HPDE6-E6E7 (cell line): Measurements from ENCODE around the gene LHFPL2.
"Not testable (repeated sequence)": the region's sequence is repeated elsewhere in the genome, so short reads cannot be mapped to it uniquely, and the experiment has no call there.

Source experiments
- DNase-seq: peaks from one replicate; pipeline ENCODE4 v3.0.0; 2011; ENCODE audit warnings: missing footprints; ENCODE audit errors: extremely low spot score

LHFPL2 gene

DNA sequence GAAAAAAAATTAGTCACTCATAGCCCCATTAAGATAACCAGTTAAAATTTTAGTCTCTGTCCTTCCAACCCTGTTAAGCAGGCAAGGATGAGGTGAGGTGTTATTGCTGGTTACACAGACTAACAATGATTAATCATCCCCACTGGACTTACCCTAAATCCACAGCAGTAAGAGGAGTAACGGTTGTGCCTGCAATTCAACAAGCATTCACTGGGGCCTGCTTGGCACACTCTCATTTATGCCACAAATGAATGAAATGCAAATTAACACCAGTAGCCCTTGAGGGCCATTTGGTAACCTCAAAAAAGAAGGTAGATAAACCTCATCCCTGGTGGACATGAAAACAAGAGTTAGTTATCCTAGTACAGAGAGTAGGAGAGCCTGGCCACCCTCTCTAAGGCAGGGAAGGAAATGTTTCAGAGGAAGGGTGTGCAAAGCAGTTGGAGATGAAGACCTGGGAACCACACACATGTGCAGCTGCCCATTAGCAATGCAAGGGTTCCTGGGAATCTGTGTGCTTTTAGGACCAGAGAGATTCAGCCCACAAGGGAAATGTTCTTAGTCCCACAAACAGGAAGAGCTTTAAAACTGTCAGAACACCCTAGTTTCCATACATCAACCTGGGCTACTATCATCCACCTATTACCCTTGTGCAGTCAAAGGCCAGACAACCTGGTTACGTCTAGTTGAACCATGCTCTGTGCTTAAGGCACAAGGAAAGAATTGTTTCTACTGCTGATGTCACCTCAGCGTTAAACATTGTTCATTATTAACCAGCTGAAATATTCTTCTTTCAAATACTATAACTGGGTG, 7.7 kb downstream of the LHFPL2 start:
- no peak for DNase-seq

DNA sequence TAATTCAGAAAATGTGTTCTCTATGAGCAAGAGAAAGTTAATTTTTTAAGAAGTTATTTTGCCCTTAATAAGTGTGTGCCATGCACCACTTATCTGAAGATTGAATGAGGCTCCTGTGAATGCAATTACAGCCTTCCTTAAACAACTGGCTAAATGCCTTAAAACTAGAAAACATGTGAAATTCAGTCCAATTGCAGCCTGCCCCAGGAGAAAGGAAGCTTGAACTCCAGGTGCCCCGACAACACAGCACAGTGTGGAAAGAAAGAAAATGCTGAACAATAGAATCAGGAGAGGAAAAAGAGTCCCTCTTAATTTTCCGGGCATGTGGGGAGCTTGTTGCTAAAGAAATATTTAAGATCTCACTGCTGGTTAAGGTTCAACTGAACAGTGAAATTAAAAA, 8.8 kb downstream of the LHFPL2 start:
- no peak for DNase-seq

DNA sequence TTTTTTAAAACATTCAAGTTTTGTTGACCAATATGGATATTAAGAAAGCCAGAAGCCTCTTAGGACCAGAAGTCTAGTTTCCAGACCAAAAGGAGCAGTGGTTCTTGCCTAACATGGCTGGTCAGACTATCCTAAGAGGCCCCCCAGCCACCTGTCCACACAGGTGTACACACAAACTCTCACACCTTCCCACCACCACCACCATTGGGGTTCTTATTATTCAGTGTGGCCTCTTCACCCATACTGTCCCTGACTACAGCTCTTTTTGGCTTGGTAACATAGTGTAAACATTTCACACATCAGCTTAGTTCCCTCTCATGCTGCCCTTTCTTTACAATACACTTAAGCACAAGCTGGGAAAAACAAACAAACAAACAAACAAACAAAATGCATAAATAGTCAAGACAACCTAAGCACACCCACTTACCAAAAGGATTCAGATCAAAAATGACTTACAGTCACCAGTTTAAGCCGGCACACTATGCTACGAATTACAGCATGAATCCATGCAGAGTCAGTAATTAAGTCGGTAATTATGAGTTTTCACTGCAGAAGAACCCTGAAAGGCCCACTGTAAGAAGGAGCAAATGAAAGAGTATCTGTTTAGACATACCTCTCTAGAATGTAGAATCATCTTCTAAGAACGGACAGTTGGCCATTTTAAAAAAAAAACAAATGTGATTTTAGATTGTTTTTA, 9.5 kb downstream of the LHFPL2 start:
- DNase-seq: no peak

DNA sequence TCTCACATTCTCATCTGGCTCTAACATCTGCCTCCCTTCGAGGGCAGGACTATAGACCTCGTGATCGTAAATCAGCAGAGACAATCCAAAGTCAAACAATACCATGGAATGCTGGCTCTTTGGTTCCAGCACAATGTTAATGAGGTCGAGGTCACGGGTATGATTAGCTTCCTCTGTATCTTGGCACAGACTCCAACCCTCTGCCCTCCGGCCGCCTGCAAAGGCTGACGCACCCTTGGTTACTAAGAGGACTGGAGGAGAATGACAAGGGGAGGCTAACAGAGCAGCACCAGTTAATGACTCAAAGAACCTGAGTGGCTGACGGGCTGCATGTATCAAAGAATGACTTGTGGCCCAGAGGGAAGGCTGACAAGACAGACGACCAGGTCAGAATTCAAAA, 10.1 kb downstream of the LHFPL2 start:
- DNase-seq: peak; percentile 98

DNA sequence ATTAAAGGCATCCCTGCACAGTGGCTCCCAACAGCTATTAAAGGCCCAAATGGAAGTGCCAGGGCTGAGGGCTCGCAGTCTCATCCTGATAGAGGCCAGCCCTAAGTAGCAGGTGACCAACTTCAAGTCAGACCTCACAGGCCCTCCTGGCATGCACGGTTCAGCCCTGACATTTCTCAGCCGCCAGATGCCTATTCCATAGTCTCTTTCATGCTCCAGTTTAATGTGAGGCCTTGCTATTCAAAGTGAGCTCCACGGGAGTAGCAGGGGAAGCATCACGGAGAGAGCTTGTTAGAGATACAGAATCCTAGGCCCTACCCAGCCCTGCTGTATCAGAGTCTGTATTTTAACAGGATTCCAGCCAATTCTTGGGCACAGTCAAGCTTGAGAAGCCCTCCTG, 11.1 kb downstream of the LHFPL2 start:
- no peak for DNase-seq

DNA sequence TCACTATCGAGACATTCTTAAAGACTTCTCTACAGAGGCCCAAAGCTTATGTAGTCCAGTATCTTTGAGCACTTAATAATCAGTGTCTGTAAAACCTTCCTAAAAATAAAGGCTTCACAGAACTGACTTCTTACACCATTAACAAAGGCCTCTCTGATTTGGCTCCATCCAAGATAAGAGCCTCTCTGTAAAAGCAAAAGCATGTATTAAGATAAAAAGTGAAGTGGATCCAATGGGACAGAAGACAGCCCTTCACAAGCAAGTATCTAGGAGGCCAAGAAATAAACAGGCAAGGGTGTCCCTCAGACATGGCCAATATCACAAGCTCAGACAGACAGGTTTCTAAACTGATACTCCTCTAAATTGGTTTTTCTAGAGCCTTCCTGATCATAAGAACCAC, 11.9 kb downstream of the LHFPL2 start:
- DNase-seq: no peak

DNA sequence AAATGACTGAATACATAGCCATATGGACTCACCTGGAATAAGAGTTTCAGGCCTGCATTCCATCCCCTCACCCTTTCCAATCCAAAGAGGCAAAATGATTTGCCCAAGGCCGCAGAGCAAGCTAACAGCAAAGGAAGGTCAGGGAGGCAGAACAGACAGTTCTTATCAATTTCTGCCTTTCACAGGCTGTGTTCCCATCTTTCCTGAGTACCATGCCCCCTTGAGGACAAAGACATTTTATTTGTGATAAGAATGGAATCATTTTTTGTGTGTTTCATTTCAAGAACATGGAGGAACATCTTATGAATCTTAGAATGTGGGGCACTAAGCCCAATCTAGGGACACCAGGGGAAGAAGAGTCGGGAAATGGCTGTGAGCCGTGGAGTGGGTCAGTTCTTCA, 13.9 kb downstream of the LHFPL2 start:
- no peak for DNase-seq

DNA sequence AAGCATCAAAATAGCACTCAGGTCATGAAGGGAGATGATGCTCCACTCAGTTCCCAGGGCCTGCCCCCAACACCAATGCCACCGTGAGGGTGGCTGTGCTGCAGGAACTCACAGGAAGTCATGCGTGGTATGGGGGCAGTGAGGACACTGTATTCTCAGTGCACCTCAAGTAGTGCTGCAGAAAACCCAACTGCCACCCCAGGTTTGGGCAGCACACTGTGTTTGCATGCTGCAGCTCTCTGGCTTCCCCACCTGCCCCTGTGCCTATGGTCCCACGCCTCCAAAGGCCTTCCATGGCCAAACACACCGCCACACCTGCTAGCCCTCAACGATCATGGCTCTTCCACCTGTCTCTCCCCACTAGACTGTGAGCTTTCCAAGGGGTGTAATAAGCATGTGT, 14.3 kb downstream of the LHFPL2 start:
- no peak for DNase-seq

DNA sequence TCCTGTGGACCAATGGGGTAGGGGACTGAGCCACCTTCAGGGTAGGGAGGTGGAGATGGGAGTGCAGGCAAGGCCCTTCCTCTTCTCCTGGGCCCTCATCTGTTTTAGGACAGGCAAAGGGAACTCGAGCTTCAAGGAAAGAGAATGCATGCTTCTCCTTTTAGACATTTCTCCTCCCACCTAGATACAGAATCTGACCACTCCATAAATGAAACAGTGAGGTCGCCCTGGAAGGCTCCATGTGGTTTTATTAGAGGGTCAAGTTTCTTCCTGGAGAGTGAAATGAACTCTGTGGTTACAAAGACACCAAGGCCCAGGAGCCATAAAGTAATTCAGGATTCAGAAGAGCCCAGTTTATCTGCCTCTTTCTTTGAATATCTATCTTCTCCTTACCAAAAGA, 14.9 kb downstream of the LHFPL2 start:
- DNase-seq: no peak

DNA sequence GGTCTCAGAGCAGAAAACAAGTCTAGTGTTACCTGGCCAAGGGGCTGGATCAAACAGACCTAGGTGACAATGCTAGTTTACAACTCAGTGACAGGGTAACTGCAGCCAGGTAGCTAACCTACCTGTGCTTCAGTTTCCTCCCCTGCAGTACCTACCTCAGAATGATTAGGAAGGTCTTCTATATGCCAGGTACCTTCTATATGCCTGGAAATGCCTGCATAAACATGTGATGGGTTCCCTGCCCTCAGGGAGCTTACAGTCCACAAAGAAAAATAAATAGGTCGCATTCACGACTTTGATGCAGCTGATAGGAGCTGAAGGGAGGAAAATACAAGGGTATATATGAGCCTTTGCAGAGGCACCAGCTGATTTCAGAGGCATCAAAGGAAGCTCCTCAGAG, 16.1 kb downstream of the LHFPL2 start:
- DNase-seq: no peak

DNA sequence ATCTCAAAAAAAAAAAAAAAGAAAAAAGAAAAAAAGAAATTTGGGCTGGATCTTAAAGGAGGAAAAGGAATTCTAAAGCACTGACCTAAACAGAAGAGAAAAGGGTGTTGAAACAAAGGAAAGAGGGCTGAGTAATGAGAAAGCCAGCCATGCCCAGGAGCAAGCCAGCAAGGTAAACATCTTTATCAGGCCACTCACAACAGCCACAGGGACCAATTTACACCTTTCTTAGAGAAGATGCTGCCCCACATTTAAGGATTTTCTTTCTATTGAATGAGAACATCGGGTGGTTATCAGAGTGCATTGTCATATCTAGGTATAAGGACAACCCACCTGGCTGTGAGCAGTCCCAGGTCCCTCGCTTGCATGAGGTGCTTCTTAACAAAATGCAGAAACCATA, 16.6 kb downstream of the LHFPL2 start:
- no peak for DNase-seq

DNA sequence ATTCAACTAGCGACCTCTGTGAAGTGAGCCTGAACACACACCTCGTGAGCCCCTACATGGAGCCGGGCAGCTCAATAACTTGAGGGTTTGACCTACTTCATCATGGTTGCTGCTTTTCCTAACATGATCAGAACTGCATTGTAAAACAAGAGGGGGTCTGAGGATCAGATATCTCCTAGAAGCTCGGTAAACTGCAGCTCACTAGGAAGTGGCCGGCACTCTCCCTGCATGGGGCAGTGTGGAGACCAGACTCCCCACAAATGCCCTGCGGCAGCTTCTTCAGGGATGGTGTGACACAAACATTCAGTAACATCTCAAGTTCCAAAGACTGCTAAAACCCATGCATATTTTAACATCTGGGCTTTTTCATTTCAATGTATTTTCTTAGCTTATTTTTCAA, 18.5 kb downstream of the LHFPL2 start:
- DNase-seq: no peak

DNA sequence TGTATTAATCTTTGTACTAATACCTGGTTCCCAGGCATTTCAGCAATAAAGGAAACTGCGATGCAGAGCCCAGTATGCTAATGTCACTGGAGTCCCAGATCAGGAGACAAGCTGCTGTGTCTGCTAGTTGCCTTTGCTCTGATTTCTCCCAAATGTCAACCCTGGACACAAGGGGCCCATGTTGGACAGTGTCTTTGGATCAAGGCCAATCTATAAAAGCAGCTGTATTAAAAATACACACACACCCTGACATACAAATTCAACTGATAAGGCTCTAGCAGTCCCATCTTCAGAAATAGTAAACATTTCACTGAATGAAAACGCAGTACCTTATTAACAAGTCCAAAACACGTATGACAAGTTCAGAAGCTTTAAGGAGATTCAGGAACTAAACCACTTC, 18.9 kb downstream of the LHFPL2 start:
- no peak for DNase-seq

DNA sequence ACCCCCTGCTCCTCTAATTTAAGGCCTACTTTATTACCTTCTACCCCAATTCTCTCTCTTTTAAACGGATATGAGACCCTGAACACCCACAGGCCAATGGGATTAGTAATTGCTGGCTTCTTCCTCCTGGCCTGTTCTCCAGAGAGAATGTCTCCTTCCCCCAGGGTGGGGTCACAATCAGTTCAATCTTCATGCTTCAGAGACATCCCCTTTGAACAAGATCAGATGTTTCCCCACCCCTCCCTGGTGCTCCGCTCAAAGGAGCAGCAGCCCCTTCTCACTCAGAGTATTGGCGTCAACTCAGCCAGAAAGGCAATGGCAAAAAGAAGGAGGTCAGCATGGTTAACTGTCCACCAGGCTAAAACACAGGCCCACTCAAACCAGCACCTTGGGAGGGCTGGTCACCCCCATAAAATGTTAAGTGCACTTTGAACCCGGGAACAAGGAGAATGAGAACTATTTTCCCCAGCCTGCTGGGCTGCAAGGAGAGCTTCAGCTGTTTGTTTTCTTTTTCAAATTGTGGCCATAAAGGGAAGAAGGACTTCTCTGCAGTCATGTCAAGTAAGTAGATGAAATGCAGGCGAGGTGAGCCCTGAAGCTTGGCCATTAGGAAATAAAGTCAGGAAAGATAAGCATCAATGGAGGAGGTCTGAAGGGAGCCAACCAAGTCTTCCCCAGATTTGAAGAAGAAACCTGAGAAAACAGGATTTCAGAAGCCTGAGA, 20.1 kb downstream of the LHFPL2 start:
- DNase-seq: no peak

DNA sequence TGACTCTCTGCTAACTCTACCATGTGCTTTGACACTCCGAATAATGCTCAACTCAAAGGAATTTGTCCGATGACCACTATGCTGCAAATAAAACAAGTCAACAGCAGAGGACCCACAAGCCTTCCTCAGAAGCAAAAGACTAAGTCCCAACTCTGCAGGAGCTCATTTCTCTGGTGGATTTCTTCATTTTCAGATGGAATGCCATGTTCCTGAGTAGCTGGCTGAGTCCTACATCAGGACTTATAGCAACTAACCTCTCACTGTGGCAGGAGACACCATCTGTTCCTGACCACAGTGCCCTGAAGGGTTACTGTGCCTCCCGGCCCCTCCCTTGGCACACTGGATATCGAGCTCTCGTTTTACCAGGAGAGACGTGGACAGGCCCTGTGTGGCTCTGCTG, 20.8 kb downstream of the LHFPL2 start:
- no peak for DNase-seq

DNA sequence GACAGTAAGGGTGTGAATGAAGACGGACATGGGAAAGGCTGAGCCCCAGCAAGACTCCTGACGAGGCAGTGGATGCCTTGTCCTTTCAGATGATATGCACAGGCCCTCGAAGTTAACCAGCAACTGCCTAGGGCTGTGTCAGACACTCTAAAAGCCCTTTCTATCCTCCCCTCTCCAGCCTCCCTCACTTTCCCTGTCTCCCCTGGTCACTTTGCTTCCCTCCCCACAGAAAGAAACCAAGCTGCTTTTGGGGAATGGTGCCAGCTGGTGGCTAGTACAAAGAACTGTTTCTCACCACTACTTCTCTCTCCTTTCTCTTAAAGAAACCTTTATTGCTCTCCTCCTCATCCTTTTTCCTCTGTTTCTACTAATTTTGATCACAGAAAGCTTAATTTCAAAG, 21.4 kb downstream of the LHFPL2 start:
- no peak for DNase-seq

DNA sequence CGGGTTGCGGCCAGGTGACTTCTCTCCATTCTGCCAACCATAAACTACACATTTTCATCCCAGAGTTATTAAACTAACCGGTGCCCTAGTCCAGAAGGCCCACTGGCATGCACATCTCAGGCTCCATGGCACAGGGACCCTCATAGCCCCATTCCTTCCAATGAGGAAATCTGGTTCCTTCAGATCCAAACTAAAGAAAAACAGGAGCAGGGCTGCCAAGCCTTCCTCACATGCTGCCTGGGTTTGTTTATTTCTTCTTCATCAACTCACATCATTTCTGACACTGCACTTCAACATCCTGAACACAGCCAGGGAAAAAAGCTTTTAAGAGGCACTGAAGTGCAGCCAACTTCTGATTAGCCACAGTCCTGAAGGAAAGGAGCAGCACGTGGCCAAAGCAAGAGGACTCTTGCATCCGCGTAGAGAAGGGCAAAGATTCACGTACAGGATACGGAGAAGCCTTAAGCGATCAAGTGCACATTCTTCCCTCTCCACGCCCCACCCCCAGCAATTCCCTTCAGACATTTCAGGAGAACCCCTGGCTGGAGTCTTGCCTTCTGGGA, 22.5 kb downstream of the LHFPL2 start:
- DNase-seq: no peak

DNA sequence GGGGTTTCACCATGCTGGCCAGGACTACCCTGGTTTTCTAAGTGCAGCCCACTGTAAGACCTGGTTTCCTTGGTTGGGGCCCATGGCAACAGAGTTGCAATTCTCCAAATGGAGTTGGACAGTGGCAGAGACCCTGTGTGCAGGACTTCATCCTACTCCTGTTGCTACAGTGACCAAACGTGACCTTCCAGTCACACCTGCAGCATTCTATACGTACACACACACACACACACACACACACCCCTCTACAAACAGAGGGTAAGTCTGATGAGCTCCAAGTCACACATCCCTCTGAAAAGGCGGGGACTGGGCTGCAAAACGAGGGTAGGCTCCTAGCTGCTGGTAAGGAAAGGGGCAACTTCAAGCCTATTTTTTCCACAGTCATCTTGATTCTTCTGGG, 23.6 kb downstream of the LHFPL2 start:
- no peak for DNase-seq

DNA sequence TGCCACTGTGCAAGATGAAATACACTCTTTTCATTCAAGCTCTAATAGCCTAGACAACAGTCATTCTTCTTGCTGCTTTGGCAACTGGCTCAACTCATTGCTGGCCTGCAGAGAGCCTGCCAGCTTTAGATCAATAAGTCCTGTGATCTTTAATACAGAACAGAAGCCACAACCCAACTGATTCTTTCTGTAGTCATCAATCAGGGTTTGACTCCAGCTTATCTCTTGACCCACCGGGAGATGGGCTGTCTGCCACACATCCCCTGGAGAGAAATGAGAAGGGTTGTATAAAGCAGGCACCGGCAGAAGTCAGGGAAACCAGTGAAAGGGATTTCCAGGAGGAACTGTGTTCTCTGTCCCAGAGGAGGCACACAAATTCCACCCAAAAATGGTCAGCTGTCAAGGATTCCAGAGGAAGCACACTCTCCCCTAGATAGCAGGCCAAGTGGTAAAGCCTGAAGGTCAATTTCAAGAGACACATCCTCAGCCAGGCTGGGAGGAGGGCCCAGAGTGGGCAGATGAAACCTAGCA, 24.5 kb downstream of the LHFPL2 start:
- DNase-seq: no peak

DNA sequence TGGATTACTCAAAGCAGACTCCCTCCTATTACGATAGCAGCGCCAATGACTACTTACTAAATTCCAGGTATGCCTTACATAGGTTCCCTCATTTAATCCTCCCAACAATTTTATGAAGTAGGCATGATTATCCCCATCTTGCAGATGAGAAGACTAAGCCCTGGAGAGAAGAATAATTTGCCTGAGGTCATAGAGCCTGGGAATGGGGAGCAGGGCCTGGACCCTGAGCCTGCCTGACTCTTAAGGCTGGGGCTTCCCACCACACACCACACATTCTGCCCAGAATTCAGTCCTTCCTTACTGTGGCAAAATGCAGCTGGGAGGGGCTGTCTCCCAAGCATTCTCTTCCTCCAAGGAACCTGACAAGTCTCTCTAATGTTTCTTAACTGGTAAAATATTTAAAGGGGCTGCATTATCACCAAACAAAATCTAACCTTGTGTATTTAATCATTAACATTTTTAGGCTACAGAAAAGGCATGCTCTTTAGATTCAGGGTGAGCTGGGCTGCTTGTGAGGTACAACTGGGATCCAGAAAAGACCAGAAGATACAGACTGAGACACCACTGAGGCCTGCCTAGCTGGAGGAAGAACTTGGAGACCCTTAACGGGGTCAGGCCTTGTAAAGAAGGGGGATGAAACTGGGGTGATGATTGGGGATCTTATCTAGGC, 26.1 kb downstream of the LHFPL2 start:
- DNase-seq: no peak

DNA sequence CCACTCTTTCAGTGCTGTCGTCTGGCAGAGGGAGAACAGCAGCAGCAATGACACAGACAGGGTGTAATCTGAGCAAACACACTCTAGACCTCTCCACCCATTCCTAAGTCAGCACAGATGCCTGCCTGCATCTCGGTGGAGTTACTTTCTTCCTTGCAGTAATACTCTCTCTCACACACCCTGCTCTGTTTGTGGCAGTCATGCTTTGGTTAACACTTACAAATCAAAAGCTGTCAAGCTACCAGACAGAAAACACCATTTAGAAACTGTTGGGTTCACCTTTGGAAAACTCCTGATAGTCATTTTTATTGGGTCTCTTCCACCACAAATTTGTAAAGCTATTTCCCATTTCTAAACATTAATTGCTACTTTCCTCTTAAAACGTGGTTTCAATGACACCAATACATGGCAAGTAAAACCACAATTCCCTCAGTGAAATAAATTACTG, 27.3 kb downstream of the LHFPL2 start:
- DNase-seq: no peak

DNA sequence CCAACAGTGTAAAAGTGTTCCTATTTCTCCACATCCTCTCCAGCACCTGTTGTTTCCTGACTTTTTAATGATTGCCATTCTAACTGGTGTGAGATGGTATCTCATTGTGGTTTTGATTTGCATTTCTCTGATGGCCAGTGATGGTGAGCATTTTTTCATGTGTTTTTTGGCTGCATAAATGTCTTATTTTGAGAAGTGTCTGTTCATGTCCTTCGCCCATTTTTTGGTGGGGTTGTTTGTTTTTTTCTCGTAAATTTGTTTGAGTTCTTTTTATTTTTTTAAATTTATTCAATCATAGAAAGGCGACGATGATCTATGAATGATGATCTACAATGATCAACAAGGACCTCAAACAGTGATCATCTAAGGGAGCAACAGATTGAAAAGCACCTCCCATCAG, 28.5 kb downstream of the LHFPL2 start:
- DNase-seq: not testable (repeated sequence)
